CD4-positive, alpha-beta T cell treated with Interleukin-10 for 1 hour (primary cell): ENCODE measurements around the gene TLR10.
A peak's percentile ranks its signal among the peaks of the same experiment; 100 is the strongest.
"Not testable (repeated sequence)": the region's sequence is repeated elsewhere in the genome, so short reads cannot be mapped to it uniquely, and the experiment has no call there.

Experiments used
- DNase-seq: peaks from one replicate; pipeline ENCODE4 v3.0.0-alpha.2; 2020

TLR10 gene

GRCh38 chr4:38800366-38800765, 17.6 kb upstream of the TLR10 start:
- DNase-seq: no peak

DNA sequence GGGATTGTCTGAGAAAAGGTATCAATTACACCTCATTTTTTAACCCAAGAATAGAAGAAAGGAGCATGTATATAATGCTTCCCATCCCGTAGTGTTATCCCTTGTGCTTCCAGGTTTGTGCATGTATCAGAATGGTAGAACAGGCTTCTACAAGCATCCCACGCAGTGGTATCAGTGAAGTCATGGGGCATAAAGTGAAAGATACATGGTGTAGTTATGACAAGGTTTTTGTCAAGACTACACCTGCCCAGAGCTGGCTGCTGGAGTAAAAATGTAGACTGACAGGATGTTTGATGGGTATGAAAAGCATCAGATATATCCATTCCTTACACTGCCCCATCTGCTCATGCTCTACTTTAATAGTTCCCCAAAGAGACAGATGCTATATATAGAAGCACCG, 12.3 kb upstream of the TLR10 start:
- DNase-seq: no peak

DNA sequence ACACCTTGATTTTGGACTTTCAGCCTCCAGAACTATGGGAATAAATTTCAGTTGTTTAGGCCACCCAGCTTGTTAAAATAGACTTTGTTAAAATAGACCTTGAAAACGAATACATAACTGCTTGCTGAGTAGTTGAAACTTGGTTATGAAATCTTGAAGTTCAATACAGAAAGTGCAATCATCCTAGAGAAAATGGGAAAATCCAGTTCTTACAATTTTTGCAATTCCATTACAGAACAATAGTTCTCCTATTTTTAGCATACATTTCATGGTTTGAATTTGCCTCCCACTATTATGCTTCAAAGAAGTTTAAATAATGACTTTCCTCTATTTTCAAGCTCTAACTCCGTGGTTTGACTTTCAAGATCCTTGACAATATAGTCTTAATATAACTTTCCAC, 11.3 kb upstream of the TLR10 start:
- no peak for DNase-seq

DNA sequence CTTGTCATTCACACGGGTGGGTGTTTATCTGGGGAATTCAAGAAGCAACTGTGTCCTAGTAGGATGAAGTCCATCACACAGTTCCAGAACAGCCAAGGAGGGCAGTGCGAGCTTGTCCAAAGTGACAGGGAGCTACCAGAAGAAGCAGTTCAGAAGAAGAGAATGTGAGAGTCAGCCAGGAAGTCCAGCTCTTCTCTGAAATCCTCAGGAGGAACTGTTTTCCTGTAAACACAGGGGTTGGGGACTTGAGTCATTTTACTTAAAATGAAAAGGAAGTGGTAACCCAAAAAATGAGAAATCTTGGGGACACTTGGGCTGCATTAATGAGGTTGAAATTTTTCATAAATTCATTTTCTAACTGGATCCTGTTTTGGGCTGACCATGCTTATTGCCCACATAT, 8.2 kb upstream of the TLR10 start:
- no peak for DNase-seq

GRCh38 chr4:38788317-38788716, 5.5 kb upstream of the TLR10 start:
- DNase-seq: no peak

DNA sequence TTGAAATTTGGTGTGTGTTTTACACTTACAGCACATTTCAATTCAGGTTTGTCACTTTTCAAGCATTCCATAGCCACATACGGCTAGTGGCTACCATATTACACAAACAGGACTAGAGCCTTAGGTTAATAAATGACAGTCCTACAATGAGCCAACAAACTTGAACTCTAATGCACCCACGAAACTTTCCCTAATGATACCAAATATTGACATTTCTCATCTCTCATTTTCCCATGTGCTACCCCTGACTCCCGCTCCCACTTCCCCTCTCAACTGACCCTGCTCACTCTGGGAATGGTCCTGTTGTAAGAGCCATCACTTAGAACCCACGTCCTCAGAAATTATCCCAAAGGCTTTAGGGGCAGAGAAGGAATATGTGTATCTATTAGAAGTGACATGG, 4.9 kb upstream of the TLR10 start:
- no peak for DNase-seq

- peak; percentile 14 for DNase-seq
Observed at GRCh38 chr4:38785901-38786402, 3.2 kb upstream of the TLR10 start.

DNA sequence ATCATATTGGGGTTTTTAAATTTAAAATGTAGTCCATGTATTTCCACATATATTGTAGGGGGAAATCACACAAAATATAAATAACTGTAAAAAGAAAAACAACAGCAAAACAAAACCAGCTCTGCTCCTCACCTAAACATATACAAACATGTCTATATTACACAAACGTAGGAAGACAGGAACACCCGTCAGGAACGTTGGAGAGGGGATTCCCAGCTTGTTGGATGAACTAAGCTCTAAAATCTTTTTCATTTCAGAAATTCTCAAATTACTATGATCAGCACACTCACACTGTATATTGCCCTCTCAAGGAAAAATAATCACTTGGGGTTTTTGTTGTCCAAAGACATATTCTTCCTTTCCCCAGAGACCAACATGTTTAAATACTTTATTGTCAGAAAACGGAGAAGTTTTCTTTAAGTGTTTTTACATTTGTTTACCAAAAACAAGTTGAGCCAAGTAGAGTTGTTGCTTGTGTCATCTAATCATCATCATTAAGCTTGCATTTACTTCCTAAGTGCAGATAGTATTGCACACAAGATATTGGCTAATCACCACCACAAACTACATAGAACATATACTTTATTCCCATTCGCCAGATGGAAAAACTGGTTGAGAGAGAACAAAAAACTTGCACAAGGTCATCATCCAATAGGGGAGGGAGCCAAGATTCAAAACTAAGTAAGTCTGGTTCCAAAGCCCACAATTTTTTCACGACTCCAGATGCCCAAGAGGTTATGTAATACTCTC, 2.4 kb upstream of the TLR10 start:
- no peak for DNase-seq

DNA sequence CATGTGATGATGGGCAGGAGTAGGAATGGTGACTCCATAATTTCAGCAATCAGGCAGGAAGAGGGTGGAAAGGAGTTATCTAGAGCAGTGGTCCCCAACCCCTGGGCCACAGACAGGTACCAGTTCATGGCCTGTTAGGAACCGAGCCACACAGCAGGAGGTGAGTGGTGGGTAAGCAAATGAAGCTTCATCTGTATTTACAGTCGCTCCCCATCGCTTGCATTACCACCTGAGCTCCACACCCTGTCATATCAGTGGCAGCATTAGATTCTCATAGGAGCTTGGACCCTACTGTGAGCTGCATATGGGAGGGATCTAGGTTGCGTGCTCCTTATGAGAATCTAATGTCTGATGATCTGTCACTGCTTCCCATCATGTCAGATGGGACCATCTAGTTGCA, 1.4 kb upstream of the TLR10 start:
- no peak for DNase-seq

DNA sequence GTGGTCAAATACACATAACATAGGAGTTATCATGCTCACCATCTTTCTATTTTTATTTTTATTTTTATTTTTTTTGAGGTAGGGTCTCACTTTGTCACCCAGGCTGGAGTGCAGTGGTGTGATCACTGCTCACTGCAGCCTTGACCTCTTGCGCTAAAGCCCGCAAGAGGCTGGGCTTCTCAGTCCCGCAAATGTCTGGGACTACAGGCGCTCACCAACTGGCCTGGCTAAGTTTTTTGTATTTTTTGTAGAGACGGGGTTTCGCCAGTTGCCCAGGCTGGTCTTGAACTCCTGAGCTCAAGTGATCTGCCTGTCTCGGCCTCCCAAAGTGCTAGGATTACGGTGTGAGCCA, 295 bp upstream of the TLR10 start:
- DNase-seq: no peak

- DNase-seq: no peak
Observed at GRCh38 chr4:38781854-38782261, 932 bp downstream of the TLR10 start.

GRCh38 chr4:38780833-38781484, 1.8 kb downstream of the TLR10 start:
- no peak for DNase-seq

GRCh38 chr4:38779790-38780189, 3.0 kb downstream of the TLR10 start:
- DNase-seq: no peak

DNA sequence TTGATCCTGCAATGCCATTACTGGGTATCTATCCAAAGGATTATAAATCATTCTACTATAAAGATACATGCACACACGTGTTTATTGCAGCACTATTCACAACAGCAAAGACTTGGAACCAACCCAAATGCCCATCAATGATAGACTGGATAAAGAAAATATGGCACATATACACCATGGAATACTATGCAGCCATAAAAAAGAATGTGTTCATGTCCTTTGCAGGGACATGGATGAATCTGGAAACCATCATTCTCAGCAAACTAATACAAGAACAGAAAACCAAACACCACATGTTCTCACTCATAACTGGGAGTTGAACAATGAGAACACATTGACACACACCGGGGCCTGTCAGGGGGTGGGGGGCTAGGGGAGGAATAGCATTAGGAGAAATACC, 4.9 kb downstream of the TLR10 start:
- DNase-seq: not testable (repeated sequence)

DNA sequence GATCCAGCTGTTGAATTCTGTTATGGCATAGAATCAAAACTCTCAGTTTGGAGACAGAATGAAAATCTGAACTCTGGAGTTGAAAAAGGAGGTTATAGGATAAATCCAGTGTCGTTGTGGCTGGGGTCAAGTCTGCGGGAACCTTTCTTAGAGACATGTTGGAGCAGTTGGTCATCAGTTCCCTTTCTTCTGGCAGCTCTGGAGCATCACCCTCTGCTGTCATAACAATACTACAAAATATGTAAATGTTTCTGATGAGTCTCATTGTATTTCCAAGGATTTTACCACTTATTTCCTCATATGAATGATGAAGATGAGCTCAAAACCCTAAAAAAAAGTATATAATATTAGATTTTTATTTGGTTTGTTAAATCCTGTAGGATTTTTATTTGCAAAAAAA, 7.5 kb downstream of the TLR10 start:
- DNase-seq: no peak

DNA sequence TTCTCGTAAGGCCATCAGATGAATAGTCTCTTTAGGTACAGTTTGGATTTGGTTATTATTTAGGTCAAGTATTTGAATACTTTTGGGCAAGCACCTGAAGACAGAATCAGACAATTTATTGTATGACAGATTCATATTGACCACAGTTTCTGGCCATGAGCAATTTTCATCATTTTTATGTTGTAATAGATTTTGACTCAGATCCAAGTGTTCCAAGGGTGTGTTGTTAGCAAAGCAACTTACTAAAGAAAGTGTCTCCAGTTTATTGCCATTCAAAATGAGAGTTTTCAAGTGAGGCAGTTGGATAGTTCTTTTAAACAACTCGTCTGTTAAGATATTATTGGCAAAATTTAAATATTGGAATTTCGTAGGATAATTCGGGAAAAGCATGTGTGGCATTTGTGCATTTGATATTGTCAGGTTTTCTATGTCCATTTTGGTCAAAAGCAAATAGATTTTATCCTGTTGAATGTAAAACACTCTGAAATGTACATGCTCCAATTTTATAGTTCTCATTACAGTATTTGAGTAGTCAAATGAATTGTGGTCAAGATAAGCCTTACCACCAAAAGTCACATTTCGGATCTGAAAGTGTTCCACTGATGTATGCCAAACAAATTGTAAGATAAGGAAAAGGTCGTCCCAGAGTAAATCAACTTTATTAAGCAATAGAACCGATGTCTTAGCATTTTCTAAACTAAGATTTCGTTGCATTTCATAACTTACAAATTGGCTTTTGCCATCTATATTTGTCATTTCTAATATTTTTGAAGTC, 8.4 kb downstream of the TLR10 start:
- DNase-seq: no peak

- not testable (repeated sequence) for DNase-seq
Observed at GRCh38 chr4:38770281-38770680, 12.5 kb downstream of the TLR10 start.

- DNase-seq: no peak
Observed at GRCh38 chr4:38769857-38770256, 12.9 kb downstream of the TLR10 start.

GRCh38 chr4:38769441-38769840, 13.3 kb downstream of the TLR10 start:
- DNase-seq: no peak

DNA sequence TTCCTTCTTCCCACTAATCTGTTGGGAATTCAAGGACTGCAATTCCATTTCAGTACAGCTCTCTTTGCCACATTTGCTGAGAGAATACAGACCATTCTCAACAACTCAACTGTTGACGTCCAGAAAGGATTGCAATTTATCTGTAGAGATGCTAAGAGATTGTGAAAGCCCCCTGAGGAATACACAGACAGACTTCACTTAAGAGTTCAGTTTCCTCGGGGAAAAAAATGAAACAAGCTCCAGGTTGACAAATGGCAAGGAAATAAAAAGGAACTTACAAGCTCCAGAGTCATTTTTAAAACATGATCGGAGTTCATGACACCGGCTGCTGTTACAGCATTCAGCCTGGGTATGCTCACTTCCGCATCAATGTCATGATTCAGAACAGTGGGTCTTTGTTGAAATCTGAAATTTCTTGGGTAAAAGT, 13.8 kb downstream of the TLR10 start:
- no peak for DNase-seq

DNA sequence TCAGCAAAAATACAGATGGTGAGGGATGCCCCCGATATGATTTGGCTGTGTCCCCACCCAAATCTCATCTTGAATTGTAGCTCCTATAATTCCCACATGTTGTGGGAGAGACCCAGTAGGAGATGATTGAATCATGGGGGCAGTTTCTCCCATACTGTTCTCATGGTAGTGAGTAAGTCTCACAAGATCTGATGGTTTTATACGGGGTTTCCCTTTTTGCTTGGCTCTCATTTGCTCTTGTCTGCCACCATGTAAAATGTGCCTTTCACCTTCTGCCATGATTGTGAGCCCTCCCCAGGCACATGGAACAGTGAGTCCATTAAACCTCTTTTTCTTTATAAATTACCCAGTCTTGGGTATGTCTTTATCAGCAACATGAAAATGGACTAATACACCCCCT, 15.8 kb downstream of the TLR10 start:
- not testable (repeated sequence) for DNase-seq

DNA sequence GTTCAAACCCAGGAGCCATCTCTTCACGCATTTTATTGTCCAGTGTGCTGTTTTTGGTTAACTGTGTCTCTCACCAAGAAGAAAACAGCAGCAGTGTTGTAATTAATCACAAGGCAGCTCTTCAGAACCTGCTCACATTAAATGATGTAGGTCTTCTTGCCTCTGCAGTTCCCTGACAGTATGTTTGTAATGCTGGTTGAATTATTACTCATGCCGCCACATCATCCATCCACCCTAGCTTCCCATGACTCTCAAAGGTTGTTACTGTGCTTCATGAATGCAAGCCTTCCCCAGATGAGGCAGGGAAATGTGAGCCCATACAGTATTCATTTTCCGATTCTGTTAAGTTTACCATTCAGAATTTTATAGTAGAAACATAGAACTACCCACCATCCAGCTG, 17.4 kb downstream of the TLR10 start:
- DNase-seq: no peak

DNA sequence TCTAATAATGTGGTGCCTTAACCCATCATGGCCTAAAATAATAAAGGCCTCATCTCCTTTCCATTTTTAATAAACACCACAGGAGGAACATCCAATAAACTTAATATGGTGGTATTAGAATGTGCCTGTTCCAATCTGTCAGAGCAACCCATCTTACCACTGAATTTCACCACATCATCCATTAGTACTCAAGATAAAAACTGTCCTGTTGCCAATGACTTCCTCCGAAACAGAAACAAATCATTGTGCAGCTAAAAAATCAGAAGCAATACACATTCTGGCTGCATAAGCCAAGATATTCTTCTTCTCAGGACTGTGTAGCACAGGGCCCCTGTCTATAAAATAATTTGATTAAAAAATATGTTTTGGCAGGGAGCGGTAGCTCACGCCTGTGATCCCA, 18.5 kb downstream of the TLR10 start:
- no peak for DNase-seq

GRCh38 chr4:38762560-38762959, 20.2 kb downstream of the TLR10 start:
- no peak for DNase-seq
